HepG2 (cell line): ENCODE data around the gene ATG2A. TPM values are rescaled to one million over a fixed set of nuclear protein-coding genes. Genes with fewer than 3 reads are reported as not detected.

Source experiments
- ARHGAP35 ChIP-seq: sonication (generic); formaldehyde crosslinking; IDR thresholded peaks from 2 replicates; pipeline ENCODE4 v1.9.0; 2022; ENCODE audit warnings: mild to moderate bottlenecking, inconsistent platforms, moderate library complexity, missing genetic modification reagents, borderline replicate concordance
- ATF7 ChIP-seq, 2 experiments: fragments of 450-650 bp in 1 of 2; sonication (generic) in 1 of 2; formaldehyde crosslinking in 1 of 2; IDR thresholded peaks; 2 replicates each; pipeline versions ENCODE4 v1.4.0 to v1.6.1; 2016 to 2020; ENCODE audit warnings: antibody characterized with exemption in 1 of 2, mild to moderate bottlenecking in 1 of 2, missing genetic modification reagents in 1 of 2
- ESRRA ChIP-seq: sonication (generic); formaldehyde crosslinking; IDR thresholded peaks from 2 replicates; pipeline ENCODE4 v1.5.1; 2020; ENCODE audit warnings: mild to moderate bottlenecking, low read depth, missing genetic modification reagents
- ETV6 ChIP-seq: sonication (generic); formaldehyde crosslinking; conservative IDR thresholded peaks from 2 replicates; pipeline ENCODE4 v1.4.0; 2020; ENCODE audit warnings: missing genetic modification reagents
- FOXO1 ChIP-seq: sonication (generic); formaldehyde crosslinking; IDR thresholded peaks from 2 replicates; pipeline ENCODE4 v1.4.0; 2020; ENCODE audit warnings: missing genetic modification reagents
- HDAC2 ChIP-seq: sonication (generic); formaldehyde crosslinking; IDR thresholded peaks from 2 replicates; pipeline ENCODE4 v1.4.0; 2020; ENCODE audit warnings: missing genetic modification reagents
- HES4 ChIP-seq: sonication (generic); formaldehyde crosslinking; IDR thresholded peaks from 2 replicates; pipeline ENCODE4 v1.9.0; 2021; ENCODE audit warnings: mild to moderate bottlenecking, missing genetic modification reagents, borderline replicate concordance
- HMG20B ChIP-seq: conservative IDR thresholded peaks from 2 replicates; pipeline ENCODE4 v1.6.1; 2016; ENCODE audit warnings: missing genetic modification reagents, missing compliant biosample characterization
- IKZF1 ChIP-seq: fragments of 450-650 bp; IDR thresholded peaks from 2 replicates; pipeline ENCODE4 v1.7.1; 2016
- KLF9 ChIP-seq: IDR thresholded peaks from 2 replicates; pipeline ENCODE4 v1.6.1; 2016; ENCODE audit warnings: low read depth
- LCORL ChIP-seq, 2 experiments: fragments of 450-650 bp in 1 of 2; sonication (generic) in 1 of 2; formaldehyde crosslinking in 1 of 2; IDR thresholded peaks; 2 replicates each; pipeline versions ENCODE4 v1.5.0 to v1.6.1; 2017 to 2020; ENCODE audit warnings: antibody characterized with exemption in 1 of 2, missing genetic modification reagents in 1 of 2
- MEIS1 ChIP-seq: sonication (generic); formaldehyde crosslinking; IDR thresholded peaks from 2 replicates; pipeline ENCODE4 v1.9.0; 2021; ENCODE audit warnings: mild to moderate bottlenecking, missing genetic modification reagents, moderate library complexity, borderline replicate concordance
- MLXIP ChIP-seq: sonication (generic); formaldehyde crosslinking; IDR thresholded peaks from 2 replicates; pipeline ENCODE4 v1.9.0; 2021; ENCODE audit warnings: missing genetic modification reagents, borderline replicate concordance
- NCOR1 ChIP-seq: fragments of 200-600 bp; sonication (generic); IDR thresholded peaks from 2 replicates; pipeline ENCODE4 v1.7.0; 2017; ENCODE audit warnings: antibody characterized with exemption, low read length, borderline replicate concordance
- RBFOX2 ChIP-seq: fragments of 200-400 bp; formaldehyde crosslinking; IDR thresholded peaks from 2 replicates; pipeline ENCODE4 v1.6.1; 2017; ENCODE audit warnings: low read depth, mild to moderate bottlenecking, low read length
- SNRNP70 ChIP-seq: fragments of 200-400 bp; formaldehyde crosslinking; IDR thresholded peaks from 2 replicates; pipeline ENCODE4 v1.6.1; 2017; ENCODE audit warnings: mild to moderate bottlenecking, low read depth, low read length, moderate library complexity
- SSRP1 ChIP-seq: IDR thresholded peaks from 2 replicates; pipeline ENCODE4 v1.6.1; 2016; ENCODE audit warnings: control low read depth
- ZBTB7B ChIP-seq: sonication (generic); formaldehyde crosslinking; IDR thresholded peaks from 2 replicates; pipeline ENCODE4 v1.4.0; 2020; ENCODE audit warnings: missing genetic modification reagents
- ZFAT ChIP-seq: sonication (generic); formaldehyde crosslinking; conservative IDR thresholded peaks from 2 replicates; pipeline ENCODE4 v1.8.1; 2023; ENCODE audit warnings: missing genetic modification reagents, inconsistent platforms
- ZFP1 ChIP-seq: IDR thresholded peaks from 2 replicates; pipeline ENCODE4 v1.6.1; 2016
- ZNF232 ChIP-seq: sonication (generic); formaldehyde crosslinking; IDR thresholded peaks from 2 replicates; pipeline ENCODE4 v1.4.0; 2020; ENCODE audit warnings: missing genetic modification reagents, borderline replicate concordance
- ZNF263 ChIP-seq: sonication (generic); formaldehyde crosslinking; IDR thresholded peaks from 2 replicates; pipeline ENCODE4 v1.4.0; 2020; ENCODE audit warnings: missing genetic modification reagents
- ZNF317 ChIP-seq: sonication (generic); formaldehyde crosslinking; IDR thresholded peaks from 2 replicates; pipeline ENCODE4 v1.5.0; 2020; ENCODE audit warnings: mild to moderate bottlenecking, missing genetic modification reagents
- ZNF619 ChIP-seq: sonication (generic); formaldehyde crosslinking; IDR thresholded peaks from 2 replicates; pipeline ENCODE4 v1.4.0; 2020; ENCODE audit warnings: mild to moderate bottlenecking, missing genetic modification reagents
- ZNF768 ChIP-seq: sonication (generic); formaldehyde crosslinking; IDR thresholded peaks from 2 replicates; pipeline ENCODE4 v1.4.0; 2020; ENCODE audit warnings: missing genetic modification reagents
- ZNF780A ChIP-seq: sonication (generic); formaldehyde crosslinking; IDR thresholded peaks from 2 replicates; pipeline ENCODE4 v1.8.0; 2022; ENCODE audit warnings: mild to moderate bottlenecking, missing genetic modification reagents, moderate library complexity
- polyA plus RNA-seq, 8 experiments: library from polyadenylated mRNA; depleted of rRNA in 3 of 8; stranded (reverse) in 7 of 8; unstranded in 1 of 8; fragments of >200 nt; fragmentation: Illumina TruSeq in 4 of 8; extraction: Trizol in 4 of 8; gene quantifications; 2 replicates each; pipeline versions ENCODE4 v1.2.1 to v1.2.3, GENCODE V29; 2011 to 2016; ENCODE audit warnings: low read depth in 4 of 8, missing spikeins in 1 of 8, mixed read lengths in 1 of 8; ENCODE audit not compliant: insufficient read depth in 1 of 8
- total RNA-seq, 5 experiments: library from RNA; depleted of rRNA; stranded (reverse); fragments of >200 nt; fragmentation: Illumina TruSeq; extraction: Trizol; gene quantifications; 2 replicates each; pipeline ENCODE4 v1.2.3, GENCODE V29; 2016; ENCODE audit warnings: low read depth in 1 of 5
- TF ChIP-seq, protein P1 (sequence below): fragments of 450-650 bp; IDR thresholded peaks from 2 replicates; pipeline ENCODE4 v1.6.1; 2017
- TF ChIP-seq, protein P2 (sequence below): sonication (generic); formaldehyde crosslinking; IDR thresholded peaks from 2 replicates; pipeline ENCODE4 v1.8.0; 2022; ENCODE audit warnings: low read depth, missing genetic modification reagents

ATG2A gene
- total and polyA plus RNA-seq, 2 of the 13 experiments (the other 11 are each of a cell fraction or from before 2014, with no cell fraction given): 6.7 to 8.0 TPM

DNA sequence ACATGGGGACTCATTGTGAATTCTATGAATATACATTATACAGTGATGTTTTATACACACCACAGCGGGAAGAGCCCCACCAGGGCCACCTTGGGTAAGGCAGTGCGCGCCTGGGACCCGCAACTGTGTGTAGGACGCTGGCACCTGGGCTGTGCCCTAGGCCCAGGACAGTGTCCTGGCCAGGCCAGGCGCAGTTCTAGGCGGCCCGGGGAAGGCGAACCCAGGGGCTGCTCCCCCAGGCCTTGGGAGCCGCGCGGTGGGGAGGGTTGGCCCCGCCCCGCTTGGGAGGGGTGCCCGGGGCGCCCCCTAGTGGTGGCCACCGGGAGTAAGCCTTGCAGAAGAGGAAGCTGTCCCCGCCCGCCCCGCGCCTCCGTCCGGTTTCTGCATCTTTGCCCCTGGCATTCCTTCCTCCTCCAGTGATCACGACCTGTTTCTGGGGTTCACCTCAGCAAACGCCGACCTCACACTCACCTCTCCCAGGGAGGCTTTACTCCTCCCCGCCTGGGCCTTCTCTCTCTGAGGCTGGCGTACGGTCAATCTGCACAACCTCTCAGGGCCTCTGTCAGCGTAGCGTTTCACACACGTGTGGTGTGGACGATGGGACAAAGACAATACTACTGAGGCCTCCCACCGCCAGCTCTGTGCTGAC lies 29.1 kb downstream of the ATG2A start (continued):
- TF ChIP-seq HES4 (CRISPR knock-in tag) (no peak), ZBTB7B (no peak; the same call in 1 of the 2 replicates), RBFOX2 (peak; percentile 83), ZNF317 (CRISPR knock-in tag) (peak; percentile 75), HDAC2 (no peak), ZNF232 (CRISPR knock-in tag) (no peak), FOXO1 (CRISPR knock-in tag) (no peak), LCORL (IDR thresholded peaks at IDR 0.05) (no peak), LCORL (CRISPR knock-in tag; IDR thresholded peaks at IDR 0.05) (no peak), KLF9 (CRISPR knock-in tag) (no peak), MLXIP (CRISPR knock-in tag) (no peak), HMG20B (CRISPR knock-in tag) (no peak), MEIS1 (CRISPR knock-in tag) (no peak), ZNF619 (CRISPR knock-in tag) (no peak), ESRRA (CRISPR knock-in tag) (no peak; the same call in 1 of the 2 replicates), ATF7 (IDR thresholded peaks at IDR 0.05) (no peak), ATF7 (CRISPR knock-in tag; IDR thresholded peaks at IDR 0.05) (no peak), NCOR1 (no peak; the same call in 1 of the 2 replicates), ARHGAP35 (CRISPR knock-in tag) (no peak; the same call in 1 of the 2 replicates), ZFAT (no peak), ETV6 (no peak), ZNF780A (CRISPR knock-in tag) (no peak), ZFP1 (CRISPR knock-in tag) (no peak), IKZF1 (no peak), SSRP1 (CRISPR knock-in tag) (no peak), ZNF263 (CRISPR knock-in tag) (peak; percentile 27; the same call in 1 of the 2 replicates), ZNF768 (CRISPR knock-in tag) (peak; percentile 62), SNRNP70 (no peak)
- TF ChIP-seq, protein P1, sequence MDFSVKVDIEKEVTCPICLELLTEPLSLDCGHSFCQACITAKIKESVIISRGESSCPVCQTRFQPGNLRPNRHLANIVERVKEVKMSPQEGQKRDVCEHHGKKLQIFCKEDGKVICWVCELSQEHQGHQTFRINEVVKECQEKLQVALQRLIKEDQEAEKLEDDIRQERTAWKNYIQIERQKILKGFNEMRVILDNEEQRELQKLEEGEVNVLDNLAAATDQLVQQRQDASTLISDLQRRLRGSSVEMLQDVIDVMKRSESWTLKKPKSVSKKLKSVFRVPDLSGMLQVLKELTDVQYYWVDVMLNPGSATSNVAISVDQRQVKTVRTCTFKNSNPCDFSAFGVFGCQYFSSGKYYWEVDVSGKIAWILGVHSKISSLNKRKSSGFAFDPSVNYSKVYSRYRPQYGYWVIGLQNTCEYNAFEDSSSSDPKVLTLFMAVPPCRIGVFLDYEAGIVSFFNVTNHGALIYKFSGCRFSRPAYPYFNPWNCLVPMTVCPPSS: no peak
- TF ChIP-seq, protein P2, sequence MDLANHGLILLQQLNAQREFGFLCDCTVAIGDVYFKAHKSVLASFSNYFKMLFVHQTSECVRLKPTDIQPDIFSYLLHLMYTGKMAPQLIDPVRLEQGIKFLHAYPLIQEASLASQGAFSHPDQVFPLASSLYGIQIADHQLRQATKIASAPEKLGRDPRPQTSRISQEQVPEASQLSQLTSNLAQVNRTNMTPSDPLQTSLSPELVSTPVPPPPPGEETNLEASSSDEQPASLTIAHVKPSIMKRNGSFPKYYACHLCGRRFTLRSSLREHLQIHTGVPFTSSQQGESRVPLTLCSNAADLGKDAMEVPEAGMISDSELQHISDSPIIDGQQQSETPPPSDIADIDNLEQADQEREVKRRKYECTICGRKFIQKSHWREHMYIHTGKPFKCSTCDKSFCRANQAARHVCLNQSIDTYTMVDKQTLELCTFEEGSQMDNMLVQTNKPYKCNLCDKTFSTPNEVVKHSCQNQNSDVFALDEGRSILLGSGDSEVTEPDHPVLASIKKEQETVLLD (CRISPR knock-in tag): no peak
